Frontal cortex (tissue), 4 donors: Measurements from ENCODE around the gene RP9. TPM values are rescaled to one million over a fixed set of nuclear protein-coding genes. Genes with fewer than 3 reads are reported as not detected.
"Not testable (repeated sequence)": the region's sequence is repeated elsewhere in the genome, so short reads cannot be mapped to it uniquely, and the experiment has no call there.

ENCODE experiments used
- DNase-seq, 2 donors: peaks; one replicate each; pipeline ENCODE4 v3.0.0; 2012; ENCODE audit warnings: low spot score in 2 of 2
- FAIRE-seq: peaks from 2 replicates; lab custom pipeline; 2012; peaks lifted over from hg19 to GRCh38; lab: Jason Lieb, UNC
- total RNA-seq: library from RNA; depleted of rRNA; stranded (reverse); fragments of >200 nt; gene quantifications from one replicate; pipeline ENCODE4 v1.2.3, GENCODE V29; 2014
- donor health status: control.
- donor health status: control.
- donor health status: control.

Gene RP9
- total RNA-seq, 1 donor from 2014 or later: 6.9 TPM

DNA sequence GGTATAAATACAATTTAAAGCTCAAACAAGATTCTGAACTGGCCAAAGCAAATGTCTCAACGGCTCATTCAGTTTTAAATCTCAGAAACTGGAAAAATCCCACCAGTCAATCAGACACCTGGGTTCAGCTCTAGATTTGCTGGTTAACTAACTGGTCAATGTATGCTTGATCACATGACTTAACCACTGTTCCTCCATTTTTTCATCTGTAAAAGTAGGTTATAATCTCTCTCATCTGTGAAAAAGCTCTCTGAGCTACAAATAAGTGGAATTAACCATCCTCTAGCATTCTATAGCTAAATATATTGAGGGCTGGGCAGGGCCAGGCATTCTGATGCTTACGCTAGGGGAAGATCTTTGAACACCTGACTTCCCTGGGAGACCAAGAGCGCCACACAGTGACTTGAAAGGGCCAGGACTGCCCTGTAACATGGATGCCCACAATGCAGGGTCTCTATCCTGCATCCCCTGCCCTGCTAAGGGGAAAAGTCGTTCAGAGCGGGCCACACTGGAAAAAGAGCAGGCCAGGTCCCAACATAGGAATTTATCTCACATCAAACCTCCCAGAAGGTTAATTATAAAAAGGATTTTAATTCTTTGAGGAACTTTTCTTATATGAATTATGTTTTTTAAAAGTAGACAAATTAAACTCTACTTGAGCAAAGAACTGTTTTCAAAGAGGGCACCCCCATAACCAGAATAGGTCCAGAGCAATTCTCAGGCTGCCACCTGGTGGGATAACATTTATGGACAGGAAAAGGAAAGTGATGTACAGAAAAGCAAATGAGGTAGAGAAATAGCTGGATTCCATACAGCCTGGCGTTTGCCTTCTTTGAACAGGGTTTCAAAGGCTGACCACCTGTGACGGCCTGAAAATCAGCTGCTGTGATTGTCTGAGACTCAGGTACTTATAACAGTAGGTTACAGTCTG lies 1.8 kb downstream of the RP9 start:
- FAIRE-seq (no peak), DNase-seq (no peak)

DNA sequence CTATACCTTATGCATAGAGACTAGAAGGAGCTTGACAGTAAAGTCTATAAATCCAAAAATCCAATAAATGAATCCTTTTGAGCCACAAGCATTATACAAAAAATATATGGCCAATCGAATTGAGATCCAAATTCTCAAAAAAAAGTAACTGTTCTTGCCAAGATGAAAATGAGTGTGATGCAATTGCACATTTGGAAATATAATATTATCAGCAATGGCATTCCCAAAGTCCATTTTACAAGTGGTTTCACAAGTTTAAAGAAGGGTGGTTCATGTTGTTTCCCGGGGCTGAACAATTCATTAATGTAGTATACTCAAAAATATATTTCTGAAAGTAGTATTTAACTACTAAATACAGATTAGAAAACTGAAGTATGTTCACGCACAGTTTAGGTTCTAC lies 7.3 kb downstream of the RP9 start:
- DNase-seq (no peak), FAIRE-seq (no peak)

- DNase-seq (no peak), FAIRE-seq (no peak)
Measured at GRCh38 chr7:33100770-33101169, 8.4 kb downstream of the RP9 start.

DNA sequence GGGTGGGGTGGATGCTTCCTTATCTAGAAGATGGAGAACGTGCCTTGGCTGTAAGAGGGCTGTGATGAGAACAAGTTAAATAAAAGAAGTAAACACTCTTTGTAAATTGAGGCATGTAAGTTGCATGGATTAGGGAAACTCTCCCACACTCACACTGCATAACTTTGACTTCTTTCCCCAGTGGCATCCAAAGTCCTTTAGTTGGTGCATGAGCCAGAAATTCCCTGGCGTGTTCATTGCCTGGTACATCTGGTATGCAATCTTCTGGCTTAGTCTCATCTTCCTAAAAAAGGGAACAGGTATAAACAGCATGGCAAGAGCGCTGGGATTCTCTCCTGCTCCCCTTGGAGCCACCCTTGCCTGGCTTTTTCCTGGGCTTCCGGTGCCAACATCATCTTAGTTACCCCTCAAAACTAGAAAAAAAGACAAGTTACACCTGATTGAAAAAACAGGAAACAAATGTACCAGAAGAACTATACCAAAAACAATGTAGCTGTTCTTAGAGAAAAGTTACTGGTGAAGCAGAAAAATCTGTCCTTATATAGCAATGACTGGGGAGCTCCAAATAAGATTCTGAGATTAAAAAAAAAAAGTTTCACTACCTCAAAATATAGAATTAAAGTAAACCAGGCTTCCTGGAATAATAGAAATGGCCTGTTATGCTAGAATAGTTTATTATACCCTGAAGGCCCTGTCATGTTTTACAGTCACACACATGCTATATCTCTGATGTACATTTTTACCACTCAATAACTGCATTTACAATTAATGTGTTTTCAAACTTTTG lies 9.9 kb downstream of the RP9 start:
- no peak for DNase-seq
- FAIRE-seq: no peak

DNA sequence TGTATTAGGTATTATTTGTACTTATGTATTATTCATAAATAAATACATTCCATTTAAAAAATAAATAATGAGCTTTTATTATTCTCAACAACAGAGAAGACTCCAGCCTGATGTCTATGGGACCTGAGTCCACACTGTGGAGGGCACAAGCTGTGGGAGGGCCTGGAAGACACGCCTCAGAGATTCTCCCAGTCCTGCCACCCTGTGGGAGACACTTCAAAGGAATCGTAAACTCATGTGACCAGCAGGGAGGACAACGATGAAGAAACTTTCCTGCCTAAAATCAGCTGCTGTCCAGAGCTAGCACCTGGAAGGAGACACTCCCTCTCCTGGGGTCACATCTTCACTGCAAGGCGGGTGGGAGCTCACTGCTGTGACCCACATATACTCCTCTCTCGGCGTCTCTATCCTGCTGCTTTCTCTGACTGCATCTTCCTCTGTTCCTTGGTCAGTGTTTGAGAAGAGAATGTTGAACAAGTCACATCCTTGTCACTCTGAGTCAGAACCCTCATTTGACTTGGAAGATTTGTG lies 14.4 kb downstream of the RP9 start:
- DNase-seq, FAIRE-seq: not testable (repeated sequence)

DNA sequence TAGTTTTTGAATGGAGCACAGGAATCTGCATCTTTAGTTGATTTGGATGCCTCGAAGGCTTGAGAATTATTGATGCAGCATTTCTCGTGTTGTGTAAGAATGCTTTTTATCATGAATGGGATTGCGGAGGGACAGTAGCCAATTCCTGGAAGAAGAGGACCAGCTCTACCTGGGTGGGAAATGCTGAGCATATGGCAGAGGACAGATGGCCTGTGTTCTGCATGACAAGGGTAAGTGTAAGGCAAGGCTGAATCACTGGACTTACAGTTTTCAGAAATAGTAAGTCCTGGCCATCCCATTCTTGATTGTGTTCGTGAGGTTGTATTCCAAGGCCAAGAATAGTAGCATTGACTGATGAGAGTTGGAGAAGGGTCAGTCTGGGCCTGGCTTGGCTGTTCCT lies 15.9 kb downstream of the RP9 start:
- DNase-seq: no peak
- no peak for FAIRE-seq

DNA sequence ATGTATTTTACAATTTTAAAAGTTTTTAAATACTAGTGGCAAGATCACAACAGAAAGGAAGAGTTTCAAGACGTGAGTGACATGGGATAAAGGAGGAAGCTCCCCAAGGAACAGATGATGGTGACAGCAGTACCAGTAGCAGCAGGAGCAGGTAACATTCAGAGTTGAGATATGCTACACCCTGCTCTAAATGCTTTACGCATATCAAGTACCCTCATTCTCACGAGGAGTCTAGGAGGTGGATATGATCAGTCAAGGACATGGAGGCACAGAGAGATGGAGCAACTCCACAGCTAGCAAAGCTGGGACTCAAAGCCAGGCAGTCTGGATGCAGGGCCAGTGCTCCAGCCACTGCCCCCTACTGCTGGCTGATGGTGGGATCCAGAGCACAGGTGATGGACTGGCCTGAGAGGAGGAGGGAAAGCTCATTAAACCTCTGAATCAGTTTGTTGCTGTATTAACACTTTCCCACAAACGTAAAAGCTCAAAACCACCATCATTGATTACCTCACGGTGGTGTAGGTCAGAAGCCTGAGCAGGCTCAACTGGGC lies 17.5 kb downstream of the RP9 start:
- DNase-seq: no peak
- FAIRE-seq: no peak

- no peak for DNase-seq
Measured at GRCh38 chr7:33091111-33091531, 18.1 kb downstream of the RP9 start.

GRCh38 chr7:33089142-33089541 lies 20.1 kb downstream of the RP9 start:
- FAIRE-seq (no peak), DNase-seq (no peak)

More at GRCh38 chr7:33091111-33091531, 18.1 kb downstream of the RP9 start:
- no peak for FAIRE-seq

GRCh38 chr7:33087858-33088257 lies 21.3 kb downstream of the RP9 start:
- no peak for FAIRE-seq

DNA sequence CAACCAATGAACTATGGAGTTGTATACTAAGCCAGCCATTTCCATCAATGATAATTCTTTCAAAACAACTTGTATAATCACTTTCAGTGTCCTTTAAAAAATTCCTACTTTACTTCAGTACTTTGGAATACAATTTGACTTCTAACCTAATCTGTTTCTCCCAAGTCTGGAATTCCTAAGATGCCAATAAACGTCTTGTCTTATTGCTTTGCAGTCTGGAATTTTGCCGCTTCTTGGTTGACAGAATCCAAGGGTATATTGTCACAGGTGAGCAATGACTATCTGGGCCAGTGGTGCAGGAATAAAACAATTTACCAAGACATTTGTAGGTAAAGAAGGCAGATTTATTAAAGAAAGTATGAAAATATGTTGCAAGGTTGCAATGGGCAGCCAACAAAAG lies 21.8 kb downstream of the RP9 start:
- FAIRE-seq: no peak

More at GRCh38 chr7:33087858-33088257, 21.3 kb downstream of the RP9 start:
- no peak for DNase-seq

DNA sequence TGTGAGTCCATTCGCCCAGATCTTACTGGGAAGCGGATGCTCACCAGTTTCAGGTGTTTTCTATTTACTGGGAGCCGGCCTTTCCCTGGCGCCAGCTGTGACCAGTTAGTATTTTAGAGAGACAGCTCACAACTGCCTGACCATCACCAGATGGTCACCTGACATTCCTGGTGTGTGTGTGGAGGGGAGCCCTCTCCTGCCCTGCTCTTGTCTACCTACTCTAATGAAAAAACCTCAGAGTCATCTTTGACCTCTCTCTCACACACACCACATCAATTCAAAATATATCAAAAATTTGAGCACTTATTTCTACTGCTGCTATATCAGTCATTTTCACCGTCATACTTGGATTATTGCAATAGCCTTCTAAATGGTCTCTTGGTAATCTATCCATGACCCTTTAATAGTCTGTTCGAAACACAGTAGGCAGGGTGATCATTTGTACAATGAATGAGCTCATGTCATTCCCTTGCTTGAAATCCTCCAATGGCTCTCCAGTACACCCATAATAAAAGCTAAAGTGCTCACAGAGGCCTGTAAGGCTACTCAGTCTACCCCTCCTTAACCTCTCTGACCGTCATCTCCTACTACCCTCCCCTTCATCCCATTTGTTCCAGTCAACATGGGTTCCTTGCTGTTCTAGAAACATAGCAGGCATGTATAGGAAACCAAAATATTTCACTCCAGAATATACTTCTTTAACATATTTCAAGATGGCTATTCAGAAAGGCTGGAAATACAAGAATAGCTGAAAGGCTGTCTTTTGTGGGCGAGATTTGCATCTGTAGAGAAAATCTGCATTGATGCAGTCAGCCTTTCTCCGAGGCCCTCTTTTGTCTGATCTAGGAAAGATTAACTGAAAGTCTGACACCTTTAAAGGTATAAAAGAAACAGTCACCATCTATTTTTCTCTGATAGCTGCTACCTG lies 29.2 kb downstream of the RP9 start:
- DNase-seq (no peak), FAIRE-seq (no peak)

More for the DNA sequence above, 21.8 kb downstream of the RP9 start:
- no peak for DNase-seq

DNA sequence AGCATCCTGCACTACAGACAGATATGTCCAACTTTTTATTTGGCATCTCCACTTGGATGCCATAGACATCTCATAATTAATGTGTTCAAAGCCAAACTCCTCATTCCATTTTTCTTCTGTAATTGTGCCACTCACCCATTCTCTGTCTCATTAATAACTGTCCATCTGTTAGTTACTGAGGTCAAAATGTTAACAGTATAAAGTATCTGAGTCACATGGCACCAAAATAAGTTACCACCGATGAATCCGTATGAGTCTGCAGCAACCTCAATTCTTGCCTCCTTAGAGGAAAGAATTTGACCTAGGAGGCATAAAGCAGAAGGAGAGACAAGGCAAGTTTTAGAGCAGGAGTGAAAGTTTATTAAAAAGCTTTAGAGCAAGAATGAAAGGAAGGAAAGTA lies 30.1 kb downstream of the RP9 start:
- DNase-seq: no peak
- FAIRE-seq: no peak

GRCh38 chr7:33076737-33077136 lies 32.5 kb downstream of the RP9 start:
- no peak for DNase-seq
- FAIRE-seq: no peak

- DNase-seq (no peak), FAIRE-seq (no peak)
Measured at GRCh38 chr7:33075818-33076518, 33.2 kb downstream of the RP9 start.

GRCh38 chr7:33073243-33073642 lies 36.0 kb downstream of the RP9 start:
- FAIRE-seq: no peak
- no peak for DNase-seq

DNA sequence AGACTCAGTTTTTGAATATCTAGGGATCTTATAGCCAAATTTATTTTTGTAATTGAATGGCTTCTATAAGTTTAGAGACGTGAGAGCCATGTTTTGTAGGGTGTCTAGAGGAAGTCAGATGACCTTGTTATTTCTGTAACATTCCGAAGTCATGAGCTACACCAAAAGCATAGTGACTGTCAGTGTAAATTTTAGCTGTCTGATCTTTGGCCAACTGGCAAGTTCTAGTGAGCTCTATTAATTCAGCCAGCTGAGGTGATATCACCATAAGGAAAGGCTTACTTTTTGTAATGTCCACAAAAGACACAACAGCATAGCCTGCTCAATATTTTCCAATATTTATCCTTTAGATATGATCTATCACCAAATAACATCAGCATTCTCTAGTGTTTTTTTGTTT lies 36.7 kb downstream of the RP9 start:
- DNase-seq: no peak
- FAIRE-seq: no peak

- no peak for FAIRE-seq
Measured at GRCh38 chr7:33070831-33071230, 38.4 kb downstream of the RP9 start.

DNA sequence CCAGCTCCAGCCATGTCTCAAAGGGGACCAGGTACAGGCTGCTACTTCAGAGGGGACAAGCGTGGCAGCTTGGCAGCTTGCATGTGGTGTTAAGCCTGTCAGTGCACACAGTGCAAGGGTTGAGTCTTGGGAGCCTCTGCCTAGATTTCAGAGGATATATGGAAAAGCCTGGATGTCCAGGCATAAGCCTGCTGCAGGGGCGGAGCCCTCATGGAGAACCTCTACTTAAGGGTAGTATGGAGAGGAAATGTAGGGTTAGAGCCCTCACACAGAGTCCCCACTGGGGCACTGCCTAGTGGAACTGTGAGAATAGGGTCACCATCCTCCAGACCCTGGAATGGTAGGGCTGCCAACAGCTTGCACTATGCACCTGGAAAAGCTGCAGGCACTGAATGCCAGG lies 38.9 kb downstream of the RP9 start:
- FAIRE-seq: no peak

More at GRCh38 chr7:33070831-33071230, 38.4 kb downstream of the RP9 start:
- DNase-seq: no peak

More for the DNA sequence above, 38.9 kb downstream of the RP9 start:
- no peak for DNase-seq
